Esophagus muscularis mucosa (tissue), 3 donors: Measurements from ENCODE around the gene RNASEL.

Experiments
- POLR2A ChIP-seq: fragments of 450-650 bp; IDR thresholded peaks from one replicate; pipeline ENCODE4 v1.6.1; 2017; ENCODE audit warnings: antibody characterized with exemption, moderate library complexity, mild to moderate bottlenecking, low read depth
- TF ChIP-seq, protein P1 (sequence below), 3 experiments: fragments of 200-600 bp in 2 of 3; fragments of 450-650 bp in 1 of 3; sonication (generic) in 2 of 3; IDR thresholded peaks; one replicate each; pipeline ENCODE4 v1.5.1; 2017 to 2019; ENCODE audit warnings: antibody characterized with exemption in 3 of 3, mild to moderate bottlenecking in 2 of 3, moderate library complexity in 1 of 3

DNA sequence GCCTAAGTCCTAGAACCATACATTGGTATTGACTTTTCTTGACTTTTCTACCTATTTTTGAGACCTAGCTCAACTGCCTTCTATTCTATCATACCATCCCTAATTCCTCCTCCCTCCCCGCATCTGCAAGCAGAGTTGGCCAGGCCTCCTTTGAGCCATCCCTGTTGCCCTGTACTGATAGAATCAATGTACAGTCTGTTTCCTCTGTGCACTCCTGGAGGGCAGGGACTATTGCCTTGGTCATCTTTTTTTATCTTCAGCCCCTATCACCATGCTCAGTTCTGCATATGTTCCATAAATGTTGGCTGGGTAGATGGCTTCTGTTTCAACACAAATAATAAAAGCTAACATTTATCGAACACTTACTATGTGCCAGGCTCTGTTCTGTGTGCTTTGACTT, 19.2 kb upstream of the RNASEL start:
- no peak for TF ChIP-seq POLR2A
- TF ChIP-seq, protein P1, sequence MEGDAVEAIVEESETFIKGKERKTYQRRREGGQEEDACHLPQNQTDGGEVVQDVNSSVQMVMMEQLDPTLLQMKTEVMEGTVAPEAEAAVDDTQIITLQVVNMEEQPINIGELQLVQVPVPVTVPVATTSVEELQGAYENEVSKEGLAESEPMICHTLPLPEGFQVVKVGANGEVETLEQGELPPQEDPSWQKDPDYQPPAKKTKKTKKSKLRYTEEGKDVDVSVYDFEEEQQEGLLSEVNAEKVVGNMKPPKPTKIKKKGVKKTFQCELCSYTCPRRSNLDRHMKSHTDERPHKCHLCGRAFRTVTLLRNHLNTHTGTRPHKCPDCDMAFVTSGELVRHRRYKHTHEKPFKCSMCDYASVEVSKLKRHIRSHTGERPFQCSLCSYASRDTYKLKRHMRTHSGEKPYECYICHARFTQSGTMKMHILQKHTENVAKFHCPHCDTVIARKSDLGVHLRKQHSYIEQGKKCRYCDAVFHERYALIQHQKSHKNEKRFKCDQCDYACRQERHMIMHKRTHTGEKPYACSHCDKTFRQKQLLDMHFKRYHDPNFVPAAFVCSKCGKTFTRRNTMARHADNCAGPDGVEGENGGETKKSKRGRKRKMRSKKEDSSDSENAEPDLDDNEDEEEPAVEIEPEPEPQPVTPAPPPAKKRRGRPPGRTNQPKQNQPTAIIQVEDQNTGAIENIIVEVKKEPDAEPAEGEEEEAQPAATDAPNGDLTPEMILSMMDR (IDR thresholded peaks at IDR 0.05), result no peak
